HL-60 (cell line): ENCODE data around the gene RECK.

ENCODE experiments used
- GABPA ChIP-seq: IDR thresholded peaks from 2 replicates; pipeline ENCODE4 v1.6.1; 2012; ENCODE audit warnings: low read depth
- POLR2AphosphoS5 ChIP-seq: IDR thresholded peaks from 2 replicates; pipeline ENCODE4 v1.6.1; 2012; ENCODE audit warnings: low read depth
- SPI1 ChIP-seq: IDR thresholded peaks from 2 replicates; pipeline ENCODE4 v1.6.1; 2012; ENCODE audit warnings: low read depth, mild to moderate bottlenecking, borderline replicate concordance
- TF ChIP-seq, protein P1 (sequence below): IDR thresholded peaks from one replicate; pipeline ENCODE4 v1.5.1; 2011; ENCODE audit warnings: low read length, control low read depth, inconsistent platforms; ENCODE audit not compliant: insufficient read depth
- TF ChIP-seq, protein P2 (sequence below): IDR thresholded peaks from 2 replicates; pipeline ENCODE4 v1.6.1; 2012; ENCODE audit warnings: low read depth; ENCODE audit not compliant: insufficient replicate concordance

DNA sequence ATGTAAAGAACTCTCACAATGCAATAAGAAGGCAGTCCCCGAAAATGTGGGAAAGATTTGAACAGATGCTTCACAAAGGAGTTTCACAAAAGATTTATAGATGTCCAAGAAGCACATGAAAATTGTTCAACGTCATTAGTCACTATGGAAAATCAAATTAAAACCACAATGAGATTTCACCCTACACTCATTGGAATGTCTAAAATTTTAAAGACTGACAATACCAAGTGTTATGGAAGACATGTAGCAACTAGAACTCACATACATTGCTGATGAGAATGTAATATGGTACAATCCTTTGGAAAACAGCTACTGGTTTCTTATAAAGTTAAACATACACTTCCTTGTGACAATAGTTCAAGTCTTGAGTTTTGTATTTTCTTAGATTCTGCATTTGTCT, 11.0 kb upstream of the RECK start:
- TF ChIP-seq, protein P1, sequence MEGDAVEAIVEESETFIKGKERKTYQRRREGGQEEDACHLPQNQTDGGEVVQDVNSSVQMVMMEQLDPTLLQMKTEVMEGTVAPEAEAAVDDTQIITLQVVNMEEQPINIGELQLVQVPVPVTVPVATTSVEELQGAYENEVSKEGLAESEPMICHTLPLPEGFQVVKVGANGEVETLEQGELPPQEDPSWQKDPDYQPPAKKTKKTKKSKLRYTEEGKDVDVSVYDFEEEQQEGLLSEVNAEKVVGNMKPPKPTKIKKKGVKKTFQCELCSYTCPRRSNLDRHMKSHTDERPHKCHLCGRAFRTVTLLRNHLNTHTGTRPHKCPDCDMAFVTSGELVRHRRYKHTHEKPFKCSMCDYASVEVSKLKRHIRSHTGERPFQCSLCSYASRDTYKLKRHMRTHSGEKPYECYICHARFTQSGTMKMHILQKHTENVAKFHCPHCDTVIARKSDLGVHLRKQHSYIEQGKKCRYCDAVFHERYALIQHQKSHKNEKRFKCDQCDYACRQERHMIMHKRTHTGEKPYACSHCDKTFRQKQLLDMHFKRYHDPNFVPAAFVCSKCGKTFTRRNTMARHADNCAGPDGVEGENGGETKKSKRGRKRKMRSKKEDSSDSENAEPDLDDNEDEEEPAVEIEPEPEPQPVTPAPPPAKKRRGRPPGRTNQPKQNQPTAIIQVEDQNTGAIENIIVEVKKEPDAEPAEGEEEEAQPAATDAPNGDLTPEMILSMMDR, result no peak
- TF ChIP-seq, protein P2, sequence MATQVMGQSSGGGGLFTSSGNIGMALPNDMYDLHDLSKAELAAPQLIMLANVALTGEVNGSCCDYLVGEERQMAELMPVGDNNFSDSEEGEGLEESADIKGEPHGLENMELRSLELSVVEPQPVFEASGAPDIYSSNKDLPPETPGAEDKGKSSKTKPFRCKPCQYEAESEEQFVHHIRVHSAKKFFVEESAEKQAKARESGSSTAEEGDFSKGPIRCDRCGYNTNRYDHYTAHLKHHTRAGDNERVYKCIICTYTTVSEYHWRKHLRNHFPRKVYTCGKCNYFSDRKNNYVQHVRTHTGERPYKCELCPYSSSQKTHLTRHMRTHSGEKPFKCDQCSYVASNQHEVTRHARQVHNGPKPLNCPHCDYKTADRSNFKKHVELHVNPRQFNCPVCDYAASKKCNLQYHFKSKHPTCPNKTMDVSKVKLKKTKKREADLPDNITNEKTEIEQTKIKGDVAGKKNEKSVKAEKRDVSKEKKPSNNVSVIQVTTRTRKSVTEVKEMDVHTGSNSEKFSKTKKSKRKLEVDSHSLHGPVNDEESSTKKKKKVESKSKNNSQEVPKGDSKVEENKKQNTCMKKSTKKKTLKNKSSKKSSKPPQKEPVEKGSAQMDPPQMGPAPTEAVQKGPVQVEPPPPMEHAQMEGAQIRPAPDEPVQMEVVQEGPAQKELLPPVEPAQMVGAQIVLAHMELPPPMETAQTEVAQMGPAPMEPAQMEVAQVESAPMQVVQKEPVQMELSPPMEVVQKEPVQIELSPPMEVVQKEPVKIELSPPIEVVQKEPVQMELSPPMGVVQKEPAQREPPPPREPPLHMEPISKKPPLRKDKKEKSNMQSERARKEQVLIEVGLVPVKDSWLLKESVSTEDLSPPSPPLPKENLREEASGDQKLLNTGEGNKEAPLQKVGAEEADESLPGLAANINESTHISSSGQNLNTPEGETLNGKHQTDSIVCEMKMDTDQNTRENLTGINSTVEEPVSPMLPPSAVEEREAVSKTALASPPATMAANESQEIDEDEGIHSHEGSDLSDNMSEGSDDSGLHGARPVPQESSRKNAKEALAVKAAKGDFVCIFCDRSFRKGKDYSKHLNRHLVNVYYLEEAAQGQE, result no peak
- TF ChIP-seq GABPA (no peak), POLR2AphosphoS5 (no peak), SPI1 (no peak)
